NCI-H1930 (cell line): ENCODE measurements around the gene MMADHC.
A peak's percentile ranks its signal among the peaks of the same experiment; 100 is the strongest.

Experiments
- DNase-seq, 2 experiments: peaks; one replicate each; lab custom pipeline; 2025; lab: John Stamatoyannopoulos, UW

MMADHC gene

GRCh38 chr2:149587220-149587949 is at the start of gene MMADHC:
Gene MMADHC, minus strand, starts transcription at chr2:149587775. Its CDS starts 678 bp downstream, at chr2:149587097.
- DNase-seq, result peak; percentile 88

GRCh38 chr2:149634103-149634502 is 46.5 kb upstream of the MMADHC start:
- no peak for DNase-seq

- DNase-seq, result no peak
These were observed 42.9 kb upstream of the MMADHC start for GRCh38 chr2:149630445-149630844.

GRCh38 chr2:149629026-149629425 is 41.5 kb upstream of the MMADHC start:
- DNase-seq, result no peak

GRCh38 chr2:149627111-149627801 is 39.7 kb upstream of the MMADHC start:
- DNase-seq, result no peak

GRCh38 chr2:149625671-149626070 is 38.1 kb upstream of the MMADHC start:
- DNase-seq, result no peak

- DNase-seq, result no peak
These were observed 37.7 kb upstream of the MMADHC start for GRCh38 chr2:149625271-149625670.

- DNase-seq, result no peak
These were observed 34.8 kb upstream of the MMADHC start for GRCh38 chr2:149622343-149622742.

- DNase-seq, result no peak
These were observed 29.9 kb upstream of the MMADHC start for GRCh38 chr2:149617476-149617875.

- DNase-seq, result no peak
These were observed 29.3 kb upstream of the MMADHC start for GRCh38 chr2:149616681-149617456.

- no peak for DNase-seq
These were observed 26.1 kb upstream of the MMADHC start for GRCh38 chr2:149613704-149614103.

- no peak for DNase-seq
These were observed 24.5 kb upstream of the MMADHC start for GRCh38 chr2:149612122-149612521.

GRCh38 chr2:149611100-149611820 is 23.7 kb upstream of the MMADHC start:
- no peak for DNase-seq

- DNase-seq, result no peak
These were observed 18.8 kb upstream of the MMADHC start for GRCh38 chr2:149606251-149606811.

GRCh38 chr2:149603248-149603647 is 15.7 kb upstream of the MMADHC start:
- no peak for DNase-seq

GRCh38 chr2:149601141-149601796 is 13.7 kb upstream of the MMADHC start:
- DNase-seq, result no peak

- DNase-seq, result peak; percentile 3 to 45
These were observed 10.2 kb upstream of the MMADHC start for GRCh38 chr2:149597668-149598326.

- no peak for DNase-seq
These were observed 9.6 kb upstream of the MMADHC start for GRCh38 chr2:149597050-149597667.

GRCh38 chr2:149596471-149596870 is 8.9 kb upstream of the MMADHC start:
- no peak for DNase-seq
